Pancreas (tissue), 10 donors: ENCODE measurements around the gene NDUFV3. TPM values are rescaled to one million over a fixed set of nuclear protein-coding genes. Genes with fewer than 3 reads are reported as not detected.

Source experiments
- ATAC-seq, 4 donors: fragments of 200-7000 bp; cut with Tn5 transposase; one replicate each; pipeline versions ENCODE4 v1.8.0 to v1.9.1; 2020; ENCODE audit warnings: mild to moderate bottlenecking in 4 of 4, moderate library complexity in 4 of 4
- DNase-seq, 6 donors: peaks; one replicate each; pipeline ENCODE4 v3.0.0-alpha.2; 2020
- FAIRE-seq: peaks from 2 replicates; lab custom pipeline; 2012; peaks lifted over from hg19 to GRCh38; lab: Jason Lieb, UNC
- H3K27ac ChIP-seq, 4 donors: fragments of 200-600 bp; sonication (generic); 1 replicate in 3 of 4; 2 replicates in 1 of 4; pipeline versions ENCODE4 v1.5.0 to v1.8.0; 2020
- H3K27me3 ChIP-seq, 4 donors: fragments of 200-600 bp; one replicate each; pipeline ENCODE4 v1.8.0; 2021
- H3K36me3 ChIP-seq, 3 donors: fragments of 200-600 bp; sonication (generic) in 1 of 3; one replicate each; pipeline versions ENCODE4 v1.5.0 to v1.8.0; 2020 to 2021
- H3K4me1 ChIP-seq, 3 donors: fragments of 200-600 bp; one replicate each; pipeline ENCODE4 v1.8.0; 2021
- H3K4me3 ChIP-seq, 4 donors: fragments of 200-600 bp; sonication (generic) in 2 of 4; one replicate each; pipeline versions ENCODE4 v1.5.0 to v1.8.0; 2020 to 2021
- H3K9me3 ChIP-seq, 4 donors: fragments of 200-600 bp; one replicate each; pipeline ENCODE4 v1.8.0; 2021
- CTCF ChIP-seq, 4 donors: fragments of 200-600 bp; sonication (generic) in 3 of 4; IDR thresholded peaks; one replicate each; pipeline versions ENCODE4 v1.5.0 to v1.8.0; 2021; ENCODE audit warnings: antibody characterized with exemption in 4 of 4
- WGBS, 2 donors: extraction: QIAGEN DNeasy Blood & Tissue Kit; methylation state at CpG; one replicate each; pipeline ENCODE4 v1.1.7; 2013; 5-methylcytosine and 5-hydroxymethylcytosine counted together
- intact Hi-C, 3 donors: fragments of 100-400 bp; cut with DNase I; formaldehyde crosslinking; loops; one replicate each; pipeline versions ENCODE4 v1.11.1 to v1.14.2; 2022
- polyA plus RNA-seq, 2 donors: library from polyadenylated mRNA; stranded (reverse); fragments of 200-250 nt; gene quantifications; one replicate each; pipeline ENCODE4 v1.2.3, GENCODE V29; 2013
- total RNA-seq, 6 donors: library from RNA; stranded (reverse); fragmentation: NEBNext Ultra II Directional in 4 of 6; extraction: Animal tissue kit (Norgen Biotek cat#: 25700) in 4 of 6; gene quantifications; one replicate each; pipeline versions ENCODE4 v1.2.1 to v1.2.4, GENCODE V29; 2021 to 2023
- donor health status: healthy with polysubstance abuse.
- donor health status: DM: no; HTN: no; CAD: no; lungs with moderate emphysema.
- donor health status: DM: no; HTN: no; CAD: no.
- donor health status: control.
- donor health status: control.
- donor health status: Bipolar disorder and iron deficiency.
- donor health status: DM: yes; HTN: yes; CAD: no.
- donor health status: DM: no; HTN: no; CAD: no.
- donor health status: DM: no; HTN: no; CAD: no.
- donor health status: DM: yes; HTN: yes; CAD: no.

Gene NDUFV3
- total and polyA plus RNA-seq, 8 donors, result 16.6 to 30.1 (median 20.8) TPM

GRCh38 chr21:42878993-42879787 lies 13.9 kb upstream of the NDUFV3 start, which contains the start of gene WDR4:
WDR4 (minus strand) TSS chr21:42879539; CDS start chr21:42879495, 44 bp downstream.
- Histone ChIP-seq H3K4me3 (peak within 1 kb of the TSS; percentile 78 to 100 (median 94)), H3K36me3 (peaks cover 0 to 11% (median 0%) of the 10 kb centered on the region in 3 donors), H3K27ac (peak within 1 kb of the TSS; percentile 60 to 89 (median 80)), H3K9me3 (no peaks in the 10 kb centered on the region), H3K4me1 (peaks cover 0 to 13% (median 0%) of the 10 kb centered on the region in 3 donors), H3K27me3 (no peaks in the 10 kb centered on the region)
- intact Hi-C loops, result no loop called here
- FAIRE-seq (no peak), ATAC-seq (peak; percentile 94 to 99 (median 98)), DNase-seq (peak; percentile 95 to 99 (median 98))
- no peak for TF ChIP-seq CTCF (IDR thresholded peaks at IDR 0.05)
- WGBS, 2 donors, result 0% methylated on average over 75 to 80 of the region's 80 CpGs

GRCh38 chr21:42880352-42880751 lies 12.8 kb upstream of the NDUFV3 start:
- intact Hi-C loops, result no loop called here
- no peak overlapping the region for H3K27ac ChIP-seq
- 95 to 97% methylated on average over 6 of the region's 6 CpGs for WGBS, 2 donors
- peak in 1 of 6 donors; percentile 1 for DNase-seq
- H3K9me3 ChIP-seq, result no peaks in the 10 kb centered on the region
- H3K36me3 ChIP-seq, result peaks cover 0 to 3% (median 0%) of the 10 kb centered on the region in 3 donors
- peaks cover 0 to 13% (median 0%) of the 10 kb centered on the region in 3 donors for H3K4me1 ChIP-seq
- no peaks in the 10 kb centered on the region for H3K27me3 ChIP-seq
- FAIRE-seq, result no peak
- no peak for ATAC-seq
- peak overlapping the region in 1 of 4 donors; percentile 95 for H3K4me3 ChIP-seq
- no peak for TF ChIP-seq CTCF (IDR thresholded peaks at IDR 0.05)

- no peaks in the 10 kb centered on the region for H3K36me3 ChIP-seq
- 55 to 91% methylated on average over 1 of the region's 1 CpG for WGBS, 2 donors
- H3K4me3 ChIP-seq, result no peak overlapping the region
- peaks cover 0 to 6% (median 0%) of the 10 kb centered on the region in 3 donors for H3K4me1 ChIP-seq
- DNase-seq (no peak), ATAC-seq (no peak), FAIRE-seq (no peak)
- no peak overlapping the region for H3K27ac ChIP-seq
- no peaks in the 10 kb centered on the region for H3K9me3 ChIP-seq
- intact Hi-C loops, result no loop called here
- H3K27me3 ChIP-seq, result no peaks in the 10 kb centered on the region
- no peak for TF ChIP-seq CTCF (IDR thresholded peaks at IDR 0.05)
These were observed 9.2 kb upstream of the NDUFV3 start for GRCh38 chr21:42883921-42884320.

- intact Hi-C loops, result no loop called here
- Histone ChIP-seq H3K9me3 (no peaks in the 10 kb centered on the region), H3K27ac (no peak overlapping the region), H3K4me1 (peaks cover 0 to 1% (median 0%) of the 10 kb centered on the region in 3 donors), H3K36me3 (no peaks in the 10 kb centered on the region), H3K4me3 (no peak overlapping the region), H3K27me3 (no peaks in the 10 kb centered on the region)
- no peak for ATAC-seq
- peak in 1 of 6 donors; percentile 1 for DNase-seq
- WGBS, 2 donors, result 92 to 96% methylated on average over 5 of the region's 5 CpGs
- no peak for TF ChIP-seq CTCF (IDR thresholded peaks at IDR 0.05)
- no peak for FAIRE-seq
These were observed 5.8 kb upstream of the NDUFV3 start for GRCh38 chr21:42887326-42887725.

DNA sequence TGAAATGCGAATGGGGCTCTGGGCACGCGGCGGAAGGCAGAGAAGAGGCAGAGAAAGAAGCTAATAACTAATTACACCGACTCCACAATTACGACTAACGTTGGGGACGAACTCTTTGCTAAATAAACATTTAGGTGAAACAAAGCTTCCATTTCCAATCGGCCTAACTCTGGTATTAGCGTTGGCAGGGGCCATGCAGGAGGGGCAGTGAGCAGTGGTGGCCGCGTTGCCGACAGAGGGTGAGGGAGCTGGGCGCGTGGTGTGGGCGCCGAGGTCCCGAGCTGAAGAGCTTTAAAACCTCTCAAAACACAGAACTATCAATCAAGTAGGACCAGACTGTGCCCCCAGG lies 553 bp upstream of the NDUFV3 start:
- FAIRE-seq (no peak), DNase-seq (no peak), ATAC-seq (peak; percentile 39 to 57 (median 41))
- TF ChIP-seq CTCF (IDR thresholded peaks at IDR 0.05), result no peak
- Histone ChIP-seq H3K4me1 (peaks cover 0 to 6% (median 0%) of the 10 kb centered on the region in 3 donors), H3K36me3 (peaks cover 0 to 5% (median 2%) of the 10 kb centered on the region in 3 donors), H3K27ac (peak overlapping the region; percentile 83 to 94 (median 90)), H3K9me3 (no peaks in the 10 kb centered on the region), H3K4me3 (peak overlapping the region; percentile 75 to 95 (median 86)), H3K27me3 (no peaks in the 10 kb centered on the region)
- intact Hi-C loops, result no loop called here
- 4 to 5% methylated on average over 18 of the region's 18 CpGs for WGBS, 2 donors
